Natural killer cell (primary cell): ENCODE measurements around the gene RAD51. TPM values are rescaled to one million over a fixed set of nuclear protein-coding genes. Genes with fewer than 3 reads are reported as not detected.

Experiments used
- ATAC-seq, 3 donors: fragments of 150-1000 bp in 2 of 3; fragments of 200-7000 bp in 1 of 3; cut with Tn5 transposase; 1 replicate in 1 of 3; 2 replicates in 2 of 3; pipeline ENCODE4 v1.10.0; 2021; ENCODE audit warnings: mild to moderate bottlenecking in 2 of 3, moderate library complexity in 2 of 3
- DNase-seq, 2 donors: peaks; one replicate each; pipeline versions ENCODE4 v3.0.0 to v3.0.0-alpha.2; 2013 to 2021; ENCODE audit warnings: mixed read lengths in 1 of 2
- H3K27ac ChIP-seq: one replicate; pipeline ENCODE4 v1.5.1; 2013; ENCODE audit warnings: mild to moderate bottlenecking, low read length
- H3K27me3 ChIP-seq: one replicate; pipeline ENCODE4 v1.6.1; 2013; ENCODE audit warnings: low read length; ENCODE audit not compliant: control insufficient read depth, insufficient read depth
- H3K36me3 ChIP-seq: one replicate; pipeline ENCODE4 v1.6.1; 2013; ENCODE audit warnings: low read length; ENCODE audit not compliant: control insufficient read depth, insufficient read depth
- H3K4me1 ChIP-seq: one replicate; pipeline ENCODE4 v1.6.1; 2013; ENCODE audit warnings: low read length; ENCODE audit not compliant: control insufficient read depth, insufficient read depth
- H3K4me3 ChIP-seq: one replicate; pipeline ENCODE4 v1.5.1; 2013; ENCODE audit warnings: low read length
- H3K9me3 ChIP-seq: one replicate; pipeline ENCODE4 v1.6.1; 2013; ENCODE audit warnings: low read length; ENCODE audit not compliant: control insufficient read depth, insufficient read depth
- H3K27ac Mint-ChIP-seq, 2 donors: one replicate each; pipeline ENCODE4 v1.8.0; 2022; ENCODE audit warnings: mild to moderate bottlenecking in 2 of 2, mixed read lengths in 2 of 2, moderate library complexity in 1 of 2
- H3K27me3 Mint-ChIP-seq, 2 donors: one replicate each; pipeline ENCODE4 v1.8.0; 2022; ENCODE audit warnings: low read depth in 2 of 2, mixed read lengths in 2 of 2
- H3K36me3 Mint-ChIP-seq: one replicate; pipeline ENCODE4 v1.8.0; 2022; ENCODE audit warnings: mixed read lengths
- H3K4me1 Mint-ChIP-seq, 2 donors: one replicate each; pipeline ENCODE4 v1.8.0; 2022; ENCODE audit warnings: mixed read lengths in 2 of 2
- H3K4me3 Mint-ChIP-seq: one replicate; pipeline ENCODE4 v1.8.0; 2022; ENCODE audit warnings: mild to moderate bottlenecking, moderate library complexity, mixed read lengths
- H3K9me3 Mint-ChIP-seq, 2 donors: one replicate each; pipeline ENCODE4 v1.8.0; 2022; ENCODE audit warnings: mixed read lengths in 2 of 2
- CTCF ChIP-seq: fragments of 200-600 bp; IDR thresholded peaks from one replicate; pipeline ENCODE4 v1.8.0; 2022; ENCODE audit warnings: antibody characterized with exemption
- WGBS: methylation state at CpG from one replicate; pipeline ENCODE4 v1.1.7; 2013; ENCODE audit warnings: missing lambda C conversion rate; ENCODE audit not compliant: insufficient coverage; 5-methylcytosine and 5-hydroxymethylcytosine counted together
- intact Hi-C: fragments of 100-400 bp; cut with micrococcal nuclease; formaldehyde crosslinking; loops from one replicate; pipeline ENCODE4 v1.14.2; 2022
- total RNA-seq, 4 donors: library from RNA; stranded (reverse); fragments of 120-200 nt in 1 of 4; gene quantifications; one replicate each; pipeline versions ENCODE4 v1.2.3 to v1.2.4, GENCODE V29; 2013 to 2022

The RAD51 gene
- total RNA-seq, 3 donors from 2014 or later (not counting 1 experiment from before 2014, with no cell fraction given): 1.2 to 5.0 (median 4.0) TPM

GRCh38 chr15:40775007-40775406 lies 80.0 kb downstream of the RAD51 start:
- H3K36me3 ChIP-seq: peaks cover 48% of the 10 kb centered on the region
- no peak overlapping the region for H3K4me3 ChIP-seq
- H3K4me1 Mint-ChIP-seq: peaks cover 27 to 43% of the 10 kb centered on the region in 2 donors
- H3K9me3 ChIP-seq: no peaks in the 10 kb centered on the region
- intact Hi-C loops: loop anchor here (5.0 kb wide), 1 partner anchor 183 kb away; the partner anchor contains the start of gene KNL1
- 91% methylated on average over 10 of the region's 10 CpGs for WGBS
- ATAC-seq: no peak
- no peak overlapping the region for H3K27ac Mint-ChIP-seq
- H3K9me3 Mint-ChIP-seq: no peaks in the 10 kb centered on the region
- peaks cover 51% of the 10 kb centered on the region for H3K4me1 ChIP-seq
- DNase-seq: no peak
- H3K4me3 Mint-ChIP-seq: no peak overlapping the region
- H3K27ac ChIP-seq: no peak overlapping the region
- peaks cover 6% of the 10 kb centered on the region for H3K36me3 Mint-ChIP-seq
- H3K27me3 Mint-ChIP-seq: no peaks in the 10 kb centered on the region
- H3K27me3 ChIP-seq: no peaks in the 10 kb centered on the region
- no peak for TF ChIP-seq CTCF

GRCh38 chr15:40775740-40776536 lies 81.0 kb downstream of the RAD51 start:
- Mint-ChIP-seq H3K4me1 (peaks cover 23 to 37% of the 10 kb centered on the region in 2 donors), H3K27ac (peak overlapping the region; percentile 86 to 97), H3K27me3 (no peaks in the 10 kb centered on the region), H3K4me3 (no peak overlapping the region), H3K36me3 (peaks cover 6% of the 10 kb centered on the region), H3K9me3 (no peaks in the 10 kb centered on the region)
- ATAC-seq (no peak), DNase-seq (no peak)
- H3K36me3 ChIP-seq: peaks cover 48% of the 10 kb centered on the region
- no peak for TF ChIP-seq CTCF
- no peaks in the 10 kb centered on the region for H3K9me3 ChIP-seq
- no peak overlapping the region for H3K4me3 ChIP-seq
- 92% methylated on average over 14 of the region's 14 CpGs for whole genome bisulfite sequencing
- peaks cover 42% of the 10 kb centered on the region for H3K4me1 ChIP-seq
- H3K27ac ChIP-seq: peak overlapping the region; percentile 62
- H3K27me3 ChIP-seq: no peaks in the 10 kb centered on the region
- intact Hi-C loops: loop anchor here (1.0 to 5.0 kb wide), 4 partner anchors 11 to 184 kb away; partner anchors contain the start of genes KNL1 and RMDN3

- peaks cover 42% of the 10 kb centered on the region for H3K4me1 ChIP-seq
- H3K36me3 ChIP-seq: peaks cover 48% of the 10 kb centered on the region
- DNase-seq (peak; percentile 74 to 79), ATAC-seq (peak; percentile 97 to 99 (median 98))
- H3K4me3 ChIP-seq: no peak overlapping the region
- Mint-ChIP-seq H3K27ac (peak overlapping the region; percentile 86 to 97), H3K4me3 (peak overlapping the region; percentile 82), H3K9me3 (no peaks in the 10 kb centered on the region), H3K36me3 (peaks cover 6% of the 10 kb centered on the region), H3K27me3 (no peaks in the 10 kb centered on the region), H3K4me1 (peaks cover 23 to 33% of the 10 kb centered on the region in 2 donors)
- intact Hi-C loops: loop anchor here (1.0 to 5.0 kb wide), 4 partner anchors 11 to 184 kb away; partner anchors contain the start of genes KNL1 and RMDN3
- no peaks in the 10 kb centered on the region for H3K9me3 ChIP-seq
- H3K27ac ChIP-seq: peak overlapping the region; percentile 62
- H3K27me3 ChIP-seq: no peaks in the 10 kb centered on the region
- TF ChIP-seq CTCF: no peak
- WGBS: 62% methylated on average over 11 of the region's 11 CpGs
These were observed 81.7 kb downstream of the RAD51 start for GRCh38 chr15:40776537-40777141.

Other genes with a start within 250 kb of the RAD51 start
- gene CHST14, start 224.2 kb upstream of the RAD51 start, total RNA-seq: 10 to 100 TPM in 2 of 3 donors, 1 to 10 TPM in 1; 9.8 to 16.7 (median 12.9) TPM
- gene CCDC32, start 130.1 kb upstream of the RAD51 start, total RNA-seq: 10 to 100 TPM; 34.2 to 43.7 (median 37.4) TPM
- 10 to 100 TPM; 13.7 to 15.2 (median 14.2) TPM for gene RPUSD2, start 125.9 kb upstream of the RAD51 start, total RNA-seq
- 1 to 10 TPM; 2.4 to 4.1 (median 3.6) TPM for gene KNL1, start 100.9 kb upstream of the RAD51 start, total RNA-seq
- gene RMDN3, start 60.1 kb downstream of the RAD51 start, total RNA-seq: 10 to 100 TPM; 52.8 to 82.3 (median 72.0) TPM
- 10 to 100 TPM; 17.5 to 25.9 (median 25.9) TPM for gene GCHFR, start 68.9 kb downstream of the RAD51 start, total RNA-seq
- gene C15orf62, start 74.8 kb downstream of the RAD51 start, total RNA-seq: 1 to 10 TPM in 1 of 3 donors, under 1 TPM in 2; 0.64 to 1.4 (median 0.80) TPM
- 10 to 100 TPM; 16.4 to 19.7 (median 18.5) TPM for gene ZFYVE19, start 111.9 kb downstream of the RAD51 start, total RNA-seq
- 10 to 100 TPM; 36.2 to 64.9 (median 50.0) TPM for gene DNAJC17, start 112.3 kb downstream of the RAD51 start, total RNA-seq
- not detected for gene PPP1R14D, start 133.5 kb downstream of the RAD51 start, total RNA-seq
- gene SPINT1, start 148.9 kb downstream of the RAD51 start, total RNA-seq: 1 to 10 TPM in 2 of 3 donors, under 1 TPM in 1; 0.41 to 3.1 (median 1.7) TPM
- gene RHOV, start 179.1 kb downstream of the RAD51 start, total RNA-seq: not detected
- gene VPS18, start 199.3 kb downstream of the RAD51 start, total RNA-seq: 10 to 100 TPM; 30.8 to 35.6 (median 34.1) TPM
- under 1 TPM in 2 of 3 donors, not detected in 1; 0.10 to 0.16 TPM for gene DLL4, start 234.2 kb downstream of the RAD51 start, total RNA-seq